PFSK-1 (cell line): ENCODE results near the gene OR6V1.

Experiments
- FOXP2 ChIP-seq: optimal IDR thresholded peaks from 2 replicates; pipeline ENCODE3; 2011; ENCODE audit warnings: borderline replicate concordance, control low read depth, inconsistent platforms; ENCODE audit not compliant: insufficient read depth; ENCODE audit errors: extremely low read length, extremely low read depth
- POLR2AphosphoS5 ChIP-seq: IDR thresholded peaks from 2 replicates; pipeline ENCODE4 v1.6.1; 2012; ENCODE audit warnings: low read depth, mild to moderate bottlenecking, control low read depth, low read length, moderate library complexity
- SIN3A ChIP-seq: IDR thresholded peaks from 2 replicates; pipeline ENCODE4 v1.6.1; 2012; ENCODE audit warnings: mild to moderate bottlenecking, low read length, moderate library complexity, borderline replicate concordance; ENCODE audit not compliant: insufficient read depth
- TAF1 ChIP-seq: IDR thresholded peaks from 2 replicates; pipeline ENCODE4 v1.6.1; 2012; ENCODE audit warnings: low read length, control low read depth, borderline replicate concordance; ENCODE audit not compliant: insufficient read depth
- TF ChIP-seq, protein P1 (sequence below), 2 experiments: IDR thresholded peaks; 2 replicates each; pipeline versions ENCODE4 v1.6.1 to v1.8.0; 2011 to 2012; ENCODE audit warnings: low read depth in 2 of 2, low read length in 2 of 2, control low read depth in 1 of 2, inconsistent platforms in 1 of 2, mild to moderate bottlenecking in 1 of 2, moderate library complexity in 1 of 2; ENCODE audit not compliant: insufficient read depth in 1 of 2

OR6V1 gene

DNA sequence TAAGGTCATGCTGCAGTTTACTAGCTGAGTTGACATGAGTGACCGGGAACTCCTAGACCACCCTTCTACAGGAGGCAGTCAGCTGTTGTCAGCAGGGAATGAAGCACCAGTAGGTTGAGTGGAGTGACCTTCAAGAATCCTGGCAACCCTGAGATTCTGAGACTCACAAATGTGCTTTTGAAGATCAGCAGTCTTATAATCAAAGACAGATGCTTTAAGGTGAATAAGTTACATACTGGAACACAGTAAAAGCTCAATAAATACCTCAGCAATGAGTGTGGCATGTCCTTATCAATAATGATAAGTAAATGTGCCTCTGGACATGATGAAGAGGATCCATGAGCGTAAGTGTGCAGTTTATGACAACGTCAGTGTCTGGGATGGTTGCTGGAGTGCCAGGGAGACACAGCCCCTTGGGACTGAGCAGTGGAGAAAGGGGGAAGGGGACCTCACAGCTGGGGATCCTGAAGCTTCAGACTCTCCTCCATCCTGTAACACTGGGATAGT lies 11.9 kb upstream of the OR6V1 start:
- no peak for TF ChIP-seq TAF1
- TF ChIP-seq POLR2AphosphoS5: no peak
- TF ChIP-seq SIN3A: no peak
- TF ChIP-seq, protein P1, sequence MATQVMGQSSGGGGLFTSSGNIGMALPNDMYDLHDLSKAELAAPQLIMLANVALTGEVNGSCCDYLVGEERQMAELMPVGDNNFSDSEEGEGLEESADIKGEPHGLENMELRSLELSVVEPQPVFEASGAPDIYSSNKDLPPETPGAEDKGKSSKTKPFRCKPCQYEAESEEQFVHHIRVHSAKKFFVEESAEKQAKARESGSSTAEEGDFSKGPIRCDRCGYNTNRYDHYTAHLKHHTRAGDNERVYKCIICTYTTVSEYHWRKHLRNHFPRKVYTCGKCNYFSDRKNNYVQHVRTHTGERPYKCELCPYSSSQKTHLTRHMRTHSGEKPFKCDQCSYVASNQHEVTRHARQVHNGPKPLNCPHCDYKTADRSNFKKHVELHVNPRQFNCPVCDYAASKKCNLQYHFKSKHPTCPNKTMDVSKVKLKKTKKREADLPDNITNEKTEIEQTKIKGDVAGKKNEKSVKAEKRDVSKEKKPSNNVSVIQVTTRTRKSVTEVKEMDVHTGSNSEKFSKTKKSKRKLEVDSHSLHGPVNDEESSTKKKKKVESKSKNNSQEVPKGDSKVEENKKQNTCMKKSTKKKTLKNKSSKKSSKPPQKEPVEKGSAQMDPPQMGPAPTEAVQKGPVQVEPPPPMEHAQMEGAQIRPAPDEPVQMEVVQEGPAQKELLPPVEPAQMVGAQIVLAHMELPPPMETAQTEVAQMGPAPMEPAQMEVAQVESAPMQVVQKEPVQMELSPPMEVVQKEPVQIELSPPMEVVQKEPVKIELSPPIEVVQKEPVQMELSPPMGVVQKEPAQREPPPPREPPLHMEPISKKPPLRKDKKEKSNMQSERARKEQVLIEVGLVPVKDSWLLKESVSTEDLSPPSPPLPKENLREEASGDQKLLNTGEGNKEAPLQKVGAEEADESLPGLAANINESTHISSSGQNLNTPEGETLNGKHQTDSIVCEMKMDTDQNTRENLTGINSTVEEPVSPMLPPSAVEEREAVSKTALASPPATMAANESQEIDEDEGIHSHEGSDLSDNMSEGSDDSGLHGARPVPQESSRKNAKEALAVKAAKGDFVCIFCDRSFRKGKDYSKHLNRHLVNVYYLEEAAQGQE (IDR thresholded peaks at IDR 0.05; ENCODE audit: insufficient read depth in 1 of 2, low read depth in 2 of 2, low read length in 2 of 2): no peak
- no peak for TF ChIP-seq FOXP2

DNA sequence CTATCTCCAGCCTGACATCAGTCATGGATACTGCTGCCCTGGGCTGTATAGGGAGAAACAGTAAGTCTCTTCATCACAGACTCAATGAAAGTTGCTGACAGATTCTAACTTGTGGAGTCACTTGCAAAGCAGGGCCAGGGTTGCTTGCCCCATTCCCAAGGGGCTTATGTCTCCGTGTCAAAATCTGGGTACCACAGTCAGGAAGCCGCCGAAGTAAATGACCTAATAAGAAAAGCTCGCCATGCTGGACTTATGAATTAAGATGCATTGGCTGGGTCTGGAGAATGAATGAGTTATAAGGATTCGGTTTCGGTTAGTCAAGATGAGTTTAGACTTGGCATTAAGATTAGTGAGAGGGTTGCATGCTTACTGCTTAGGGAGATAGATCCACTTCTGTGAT lies 10.8 kb upstream of the OR6V1 start:
- TF ChIP-seq FOXP2 (no peak), SIN3A (no peak), TAF1 (no peak), POLR2AphosphoS5 (no peak)
- TF ChIP-seq, protein P1 (IDR thresholded peaks at IDR 0.05; ENCODE audit: insufficient read depth in 1 of 2, low read depth in 2 of 2, low read length in 2 of 2): no peak

DNA sequence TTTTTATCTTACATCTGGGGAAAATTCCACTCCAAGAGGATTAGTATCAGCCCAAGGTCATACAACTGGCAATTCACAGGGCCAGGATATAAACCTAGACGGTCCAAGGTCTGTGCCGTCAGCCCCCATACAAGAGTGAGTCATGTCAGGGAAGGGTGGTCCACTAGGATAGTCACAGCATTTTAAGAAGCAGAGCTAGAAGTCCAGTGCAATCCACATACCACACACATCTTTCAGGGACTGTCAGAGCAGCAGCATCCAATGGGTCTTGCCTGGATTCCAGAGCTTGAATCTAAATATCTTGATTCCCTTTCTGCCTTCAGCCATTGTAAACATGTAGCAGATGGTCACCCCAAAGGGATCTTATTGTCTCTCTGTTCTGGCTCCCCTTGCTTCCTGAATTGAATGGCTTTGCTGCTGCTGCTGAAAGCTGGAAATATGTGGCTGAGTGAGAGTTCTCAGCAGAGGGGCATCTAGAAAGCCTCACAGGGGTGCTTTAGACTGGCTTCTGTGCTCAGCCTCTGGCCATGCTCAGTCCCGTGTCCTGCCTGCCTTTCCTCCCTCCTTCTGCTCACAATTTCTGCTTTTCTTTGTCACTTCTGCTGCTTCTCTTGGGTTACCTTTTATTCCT lies 9.9 kb upstream of the OR6V1 start:
- TF ChIP-seq POLR2AphosphoS5 (no peak), TAF1 (no peak), SIN3A (no peak), FOXP2 (no peak)
- TF ChIP-seq, protein P1 (IDR thresholded peaks at IDR 0.05; ENCODE audit: insufficient read depth in 1 of 2, low read depth in 2 of 2, low read length in 2 of 2): no peak

DNA sequence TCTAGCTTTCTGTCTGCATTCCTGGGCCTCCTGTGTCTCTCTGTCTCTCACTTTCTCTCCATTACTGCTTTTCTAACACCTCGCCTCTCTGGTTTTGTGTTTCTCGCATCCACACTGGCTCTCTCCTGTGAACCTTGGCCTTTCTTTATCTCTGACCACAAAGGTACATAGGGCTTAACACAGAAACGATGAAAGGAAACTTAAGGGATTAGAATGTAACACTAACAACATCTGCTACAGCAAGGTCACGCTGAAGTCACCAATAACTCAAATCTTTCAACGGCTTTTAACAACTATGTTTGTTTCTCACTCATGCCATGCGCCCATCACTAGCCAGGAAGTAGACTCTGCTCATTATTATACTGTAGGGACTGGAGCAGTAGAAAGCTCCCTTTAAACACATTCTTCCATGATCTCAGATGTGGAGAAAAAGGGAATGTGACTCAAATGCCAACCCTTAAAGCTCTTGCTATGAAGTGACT lies 9.3 kb upstream of the OR6V1 start:
- no peak for TF ChIP-seq SIN3A
- no peak for TF ChIP-seq FOXP2
- TF ChIP-seq POLR2AphosphoS5: no peak
- TF ChIP-seq, protein P1 (IDR thresholded peaks at IDR 0.05; ENCODE audit: insufficient read depth in 1 of 2, low read depth in 2 of 2, low read length in 2 of 2): no peak
- no peak for TF ChIP-seq TAF1
